H1 (cell line): ENCODE measurements around the gene CDCA4. TPM values are rescaled to one million over a fixed set of nuclear protein-coding genes. Genes with fewer than 3 reads are reported as not detected.
"Not testable (repeated sequence)": the region's sequence is repeated elsewhere in the genome, so short reads cannot be mapped to it uniquely, and the experiment has no call there.

Source experiments
- CTCF ChIA-PET: fragments of 300-600 bp; sonication (Branson Sonifier 250); formaldehyde crosslinking; loops from one replicate; lab custom pipeline; 2021; ENCODE audit not compliant: partially characterized antibody; lab: Charles Lee
- POLR2A ChIA-PET: fragments of 300-600 bp; sonication (Branson Sonifier 250); formaldehyde crosslinking; loops from one replicate; lab custom pipeline; 2021; ENCODE audit warnings: inconsistent platforms; ENCODE audit not compliant: partially characterized antibody; lab: Charles Lee
- DNase-seq, 2 experiments: peaks; one replicate each; pipeline versions ENCODE4 v3.0.0 to v3.0.0-alpha.2; 2010 to 2022; ENCODE audit warnings: low spot score in 2 of 2, low read depth in 1 of 2, mixed read lengths in 1 of 2
- FAIRE-seq: peaks from 2 replicates; lab custom pipeline; 2011; peaks lifted over from hg19 to GRCh38; lab: Jason Lieb, UNC
- H2AFZ ChIP-seq: 2 replicates; pipeline ENCODE4 v1.8.1; 2012; ENCODE audit warnings: low read length, inconsistent platforms
- H2AK5ac ChIP-seq: 2 replicates; pipeline ENCODE4 v1.6.1; 2013; ENCODE audit warnings: low read depth, low read length
- H2BK120ac ChIP-seq: replicated peaks from 2 replicates; pipeline ENCODE3; 2013; ENCODE audit warnings: low read depth, low read length, inconsistent platforms
- H2BK12ac ChIP-seq: 2 replicates; pipeline ENCODE4 v1.6.1; 2013; ENCODE audit warnings: low read depth, low read length
- H2BK15ac ChIP-seq: 2 replicates; pipeline ENCODE4 v1.6.1; 2013; ENCODE audit warnings: low read length
- H2BK20ac ChIP-seq: 2 replicates; pipeline ENCODE4 v1.6.1; 2013; ENCODE audit warnings: low read length
- H2BK5ac ChIP-seq: 2 replicates; pipeline ENCODE4 v1.6.1; 2013; ENCODE audit warnings: low read depth, low read length
- H3K14ac ChIP-seq: 2 replicates; pipeline ENCODE4 v1.6.1; 2013; ENCODE audit warnings: inconsistent platforms; ENCODE audit not compliant: insufficient read length
- H3K18ac ChIP-seq: 2 replicates; pipeline ENCODE4 v1.6.1; 2013; ENCODE audit warnings: low read length; ENCODE audit errors: extremely low read depth
- H3K23ac ChIP-seq: 2 replicates; pipeline ENCODE4 v1.6.1; 2013; ENCODE audit warnings: inconsistent platforms; ENCODE audit not compliant: insufficient read length
- H3K23me2 ChIP-seq: 2 replicates; pipeline ENCODE4 v1.6.1; 2013; ENCODE audit warnings: low read depth, low read length
- H3K27ac ChIP-seq: 2 replicates; pipeline ENCODE4 v1.6.1; 2011; ENCODE audit warnings: low read depth, low read length, inconsistent platforms
- H3K27me3 ChIP-seq, 4 experiments: replicated peaks in 1 of 4; 1 replicate in 1 of 4; 2 replicates in 3 of 4; pipeline versions ENCODE4 v1.6.1 to v1.8.1; 2011 to 2013; ENCODE audit warnings: low read length in 3 of 4, mild to moderate bottlenecking in 3 of 4, inconsistent platforms in 2 of 4, mixed read lengths in 2 of 4, moderate library complexity in 1 of 4; ENCODE audit not compliant: control insufficient read depth in 3 of 4, insufficient read depth in 3 of 4; ENCODE audit errors: extremely low read depth in 1 of 4
- H3K36me3 ChIP-seq, 4 experiments: 2 replicates each; pipeline versions ENCODE4 v1.6.1 to v1.8.1; 2011 to 2013; ENCODE audit warnings: mild to moderate bottlenecking in 4 of 4, low read length in 3 of 4, moderate library complexity in 2 of 4, control low read depth in 1 of 4, inconsistent platforms in 1 of 4; ENCODE audit not compliant: insufficient read depth in 4 of 4, control insufficient read depth in 2 of 4
- H3K4ac ChIP-seq: replicated peaks from 2 replicates; pipeline ENCODE3; 2013; ENCODE audit warnings: low read length, low read depth, mixed read lengths, inconsistent platforms; ENCODE audit not compliant: insufficient read length
- H3K4me1 ChIP-seq, 4 experiments: replicated peaks in 1 of 4; 1 replicate in 1 of 4; 2 replicates in 3 of 4; pipeline versions ENCODE4 v1.6.1 to v1.8.1; 2011 to 2013; ENCODE audit warnings: low read length in 3 of 4, inconsistent platforms in 2 of 4, mixed read lengths in 1 of 4; ENCODE audit not compliant: insufficient read depth in 4 of 4, control insufficient read depth in 3 of 4
- H3K4me2 ChIP-seq, 2 experiments: 2 replicates each; pipeline versions ENCODE4 v1.6.1 to v1.8.1; 2011 to 2013; ENCODE audit warnings: low read depth in 2 of 2, low read length in 2 of 2, control low read depth in 1 of 2, inconsistent platforms in 1 of 2, mild to moderate bottlenecking in 1 of 2; ENCODE audit not compliant: insufficient read depth in 1 of 2
- H3K4me3 ChIP-seq, 4 experiments: fragments of 200-600, 300-600 bp in 1 of 4; sonication (generic), shearing (Covaris generic), sonication (Bioruptor Twin) in 1 of 4; 2 replicates each; pipeline versions ENCODE4 v1.5.1 to v1.8.1; 2011 to 2016; ENCODE audit warnings: low read length in 4 of 4, low read depth in 3 of 4, control low read depth in 2 of 4, inconsistent platforms in 2 of 4, mild to moderate bottlenecking in 2 of 4, mixed read lengths in 1 of 4, moderate library complexity in 1 of 4; ENCODE audit not compliant: insufficient read depth in 2 of 4; ENCODE audit errors: extremely low read depth in 1 of 4
- H3K56ac ChIP-seq: replicated peaks from 2 replicates; pipeline ENCODE3; 2013; ENCODE audit warnings: low read depth, mild to moderate bottlenecking, mixed read lengths, low read length, inconsistent platforms; ENCODE audit not compliant: insufficient read length
- H3K79me1 ChIP-seq: 2 replicates; pipeline ENCODE4 v1.6.1; 2013; ENCODE audit warnings: low read depth, low read length, control low read depth
- H3K79me2 ChIP-seq, 2 experiments: 2 replicates each; pipeline versions ENCODE4 v1.6.1 to v1.8.1; 2012 to 2013; ENCODE audit warnings: low read length in 2 of 2, mild to moderate bottlenecking in 2 of 2, inconsistent platforms in 1 of 2; ENCODE audit not compliant: insufficient read depth in 2 of 2, control insufficient read depth in 1 of 2
- H3K9ac ChIP-seq, 4 experiments: replicated peaks in 1 of 4; 1 replicate in 1 of 4; 2 replicates in 3 of 4; pipeline versions ENCODE4 v1.6.1 to v1.8.1; 2011 to 2013; ENCODE audit warnings: low read depth in 3 of 4, low read length in 3 of 4, control low read depth in 2 of 4, mild to moderate bottlenecking in 2 of 4, moderate library complexity in 2 of 4, inconsistent platforms in 1 of 4; ENCODE audit errors: extremely low read depth in 1 of 4
- H3K9me3 ChIP-seq, 2 experiments: 2 replicates each; pipeline versions ENCODE4 v1.6.1 to v1.8.1; 2012 to 2013; ENCODE audit warnings: mild to moderate bottlenecking in 2 of 2, moderate library complexity in 2 of 2, control low read depth in 1 of 2, inconsistent platforms in 1 of 2, low read depth in 1 of 2, low read length in 1 of 2, mixed read lengths in 1 of 2; ENCODE audit not compliant: insufficient read depth in 2 of 2
- H4K20me1 ChIP-seq, 2 experiments: replicated peaks in 1 of 2; 2 replicates each; pipeline versions ENCODE3 to v1.8.1; 2011 to 2013; ENCODE audit warnings: inconsistent platforms in 2 of 2, low read length in 2 of 2, mild to moderate bottlenecking in 1 of 2; ENCODE audit not compliant: insufficient read depth in 2 of 2, control insufficient read depth in 1 of 2
- H4K5ac ChIP-seq: 2 replicates; pipeline ENCODE4 v1.6.1; 2013; ENCODE audit warnings: low read length, low read depth, mixed read lengths, inconsistent platforms; ENCODE audit not compliant: insufficient read length
- H4K8ac ChIP-seq: 2 replicates; pipeline ENCODE4 v1.8.0; 2013; ENCODE audit warnings: mild to moderate bottlenecking, moderate library complexity, low read length, inconsistent platforms; ENCODE audit not compliant: insufficient read depth; ENCODE audit errors: extremely low read depth
- H4K91ac ChIP-seq: replicated peaks from 2 replicates; pipeline ENCODE3; 2013; ENCODE audit warnings: low read length, mixed read lengths, inconsistent platforms; ENCODE audit not compliant: insufficient read length
- ASH2L ChIP-seq: fragments of 200-600, 300-600 bp; sonication (generic); IDR thresholded peaks from one replicate; pipeline ENCODE4 v1.7.1; 2017; ENCODE audit warnings: low read length
- SIRT6 ChIP-seq: IDR thresholded peaks from one replicate; pipeline ENCODE4 v1.7.1; 2012; ENCODE audit warnings: low read length, inconsistent platforms
- SRF ChIP-seq: IDR thresholded peaks from 2 replicates; pipeline ENCODE4 v1.6.1; 2011; ENCODE audit warnings: mild to moderate bottlenecking, low read depth, low read length, moderate library complexity
- WGBS, 2 experiments: shearing (Covaris generic) in 1 of 2; methylation state at CpG; one replicate each; pipeline versions ENCODE4 v1.1.6 to v1.1.7; 2013 to 2015; ENCODE audit warnings: low lambda C conversion rate in 2 of 2, mixed read lengths in 2 of 2, inconsistent platforms in 1 of 2, low coverage in 1 of 2, missing lambda C conversion rate in 1 of 2; ENCODE audit not compliant: insufficient replicate concordance in 2 of 2, insufficient coverage in 1 of 2, insufficient read length in 1 of 2; ENCODE audit errors: extremely low coverage in 1 of 2, missing lambda C conversion rate in 1 of 2; 5-methylcytosine and 5-hydroxymethylcytosine counted together
- polyA plus RNA-seq, 7 experiments: library from polyadenylated mRNA; depleted of rRNA in 3 of 7; stranded (reverse) in 5 of 7; unstranded in 2 of 7; fragments of >200 nt in 5 of 7; fragments of 200-250 nt in 2 of 7; gene quantifications; 1 replicate in 5 of 7; 2 replicates in 1 of 7; 4 replicates in 1 of 7; pipeline versions ENCODE4 v1.2.1 to v1.2.3, GENCODE V29; 2011 to 2013; ENCODE audit warnings: missing spikeins in 2 of 7, mixed read lengths in 2 of 7
- total RNA-seq: library from RNA; stranded (reverse); fragmentation: NEBNext Ultra II Directional; extraction: Animal tissue kit (Norgen Biotek cat#: 25700); gene quantifications from 2 replicates; pipeline ENCODE4 v1.2.1, GENCODE V29; 2021
- TF ChIP-seq, protein P1 (sequence below): IDR thresholded peaks from 2 replicates; pipeline ENCODE4 v1.6.1; 2012; ENCODE audit warnings: low read length, inconsistent platforms

CDCA4 gene
- total and polyA plus RNA-seq, 2 of the 8 experiments (the other 6 are each of a cell fraction or from before 2014, with no cell fraction given): 49.9 to 62.4 TPM

DNA sequence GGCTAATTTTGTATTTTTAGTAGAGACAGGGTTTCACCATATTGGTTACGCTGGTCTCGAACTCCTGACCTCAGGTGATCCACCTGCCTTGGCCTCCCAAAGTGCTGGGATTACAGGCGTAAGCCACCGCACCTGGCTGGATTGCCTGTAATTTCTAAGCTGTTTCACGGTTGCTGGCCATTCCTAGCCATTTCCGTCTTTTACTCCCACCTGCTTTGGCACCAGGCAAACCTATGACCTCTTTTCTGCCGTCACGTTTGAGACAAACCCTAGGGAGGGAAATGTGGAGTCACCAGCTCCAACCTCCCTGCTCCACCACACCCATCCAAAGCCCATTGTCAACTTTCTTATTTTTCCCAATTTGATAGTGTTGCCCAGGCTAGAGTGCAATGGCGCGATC is 43.1 kb upstream of the CDCA4 start (continued):
- TF ChIP-seq, protein P1, sequence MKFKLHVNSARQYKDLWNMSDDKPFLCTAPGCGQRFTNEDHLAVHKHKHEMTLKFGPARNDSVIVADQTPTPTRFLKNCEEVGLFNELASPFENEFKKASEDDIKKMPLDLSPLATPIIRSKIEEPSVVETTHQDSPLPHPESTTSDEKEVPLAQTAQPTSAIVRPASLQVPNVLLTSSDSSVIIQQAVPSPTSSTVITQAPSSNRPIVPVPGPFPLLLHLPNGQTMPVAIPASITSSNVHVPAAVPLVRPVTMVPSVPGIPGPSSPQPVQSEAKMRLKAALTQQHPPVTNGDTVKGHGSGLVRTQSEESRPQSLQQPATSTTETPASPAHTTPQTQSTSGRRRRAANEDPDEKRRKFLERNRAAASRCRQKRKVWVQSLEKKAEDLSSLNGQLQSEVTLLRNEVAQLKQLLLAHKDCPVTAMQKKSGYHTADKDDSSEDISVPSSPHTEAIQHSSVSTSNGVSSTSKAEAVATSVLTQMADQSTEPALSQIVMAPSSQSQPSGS: no peak
- TF ChIP-seq SIRT6: no peak
- no peak for TF ChIP-seq SRF
- no peak for TF ChIP-seq ASH2L

DNA sequence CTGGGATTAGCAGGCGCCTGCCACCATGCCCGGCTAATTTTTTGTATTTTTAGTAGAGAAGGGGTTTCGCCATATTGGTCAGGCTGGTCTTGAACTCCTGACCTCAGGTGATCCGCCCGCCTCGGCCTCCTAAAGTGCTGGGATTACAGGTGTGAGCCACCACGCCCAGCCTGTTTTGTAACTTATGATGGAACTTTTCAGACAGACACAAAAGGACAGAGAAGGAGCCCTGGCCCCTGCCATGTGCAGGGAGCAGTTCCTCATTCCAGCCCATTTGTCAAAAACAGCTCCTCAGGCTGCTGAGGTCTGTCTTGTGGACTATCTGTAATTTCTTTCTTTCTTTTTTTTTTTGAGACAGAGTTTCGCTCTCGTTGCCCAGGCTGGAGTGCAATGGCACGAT is 42.6 kb upstream of the CDCA4 start:
- H2AK5ac ChIP-seq, H3K27me3 ChIP-seq, H3K23me2 ChIP-seq, H3K9me3 ChIP-seq, H3K18ac ChIP-seq, H4K8ac ChIP-seq, H3K4me3 ChIP-seq, H3K27ac ChIP-seq, H4K20me1 ChIP-seq, H4K91ac ChIP-seq, H2BK120ac ChIP-seq, H3K4me1 ChIP-seq, H2BK20ac ChIP-seq, H2AFZ ChIP-seq, H2BK5ac ChIP-seq, H3K4ac ChIP-seq, POLR2A ChIA-PET, H2BK15ac ChIP-seq, H3K23ac ChIP-seq, H3K56ac ChIP-seq, H3K79me1 ChIP-seq, H3K36me3 ChIP-seq, H3K9ac ChIP-seq, H2BK12ac ChIP-seq, DNase-seq, H4K5ac ChIP-seq, H3K4me2 ChIP-seq, FAIRE-seq, H3K14ac ChIP-seq, H3K79me2 ChIP-seq: not testable (repeated sequence)
- CTCF ChIA-PET: interaction anchor here (0.6 to 1.3 kb wide), 5 partner anchors 17 to 408 kb away, joined by 3 to 5 read pairs (median 3); no protein-coding TSS in a partner anchor
- WGBS, 2 experiments: 89% methylated on average over 9 of the region's 10 CpGs; no CpG with 5 or more reads in 1 of the 2 experiments
